HG03460 (cell line): ENCODE results near the gene BBS7.
A peak's percentile ranks its signal among the peaks of the same experiment; 100 is the strongest.

Source experiments
- ATAC-seq: cut with Tn5 transposase; IDR thresholded peaks from one replicate; pipeline ENCODE4 v1.9.1; 2021; ENCODE audit not compliant: unreplicated experiment

The BBS7 gene

GRCh38 chr4:121829511-121829910, 40.8 kb downstream of the BBS7 start:
- ATAC-seq = no peak

- ATAC-seq = no peak
These were observed 42.4 kb downstream of the BBS7 start for GRCh38 chr4:121827853-121828252.

- no peak for ATAC-seq
These were observed 45.3 kb downstream of the BBS7 start for GRCh38 chr4:121824950-121825349.

- ATAC-seq = peak; percentile 1
These were observed 46.1 kb downstream of the BBS7 start for GRCh38 chr4:121824171-121824527.

GRCh38 chr4:121823505-121824170, 46.6 kb downstream of the BBS7 start, which contains the start of gene CCNA2:
CCNA2 (minus strand) TSS chr4:121823883; CDS start chr4:121823628, 255 bp downstream.
- peak; percentile 95 for ATAC-seq

GRCh38 chr4:121822796-121823504, 47.3 kb downstream of the BBS7 start:
- ATAC-seq = peak; percentile 49

GRCh38 chr4:121822047-121822446, 48.2 kb downstream of the BBS7 start:
- no peak for ATAC-seq

- ATAC-seq = no peak
These were observed 50.9 kb downstream of the BBS7 start for GRCh38 chr4:121819216-121819965.

GRCh38 chr4:121818215-121818614, 52.1 kb downstream of the BBS7 start:
- ATAC-seq = no peak

GRCh38 chr4:121817701-121818100, 52.6 kb downstream of the BBS7 start:
- no peak for ATAC-seq

- ATAC-seq = no peak
These were observed 53.3 kb downstream of the BBS7 start for GRCh38 chr4:121817006-121817405.

GRCh38 chr4:121814756-121815155, 55.5 kb downstream of the BBS7 start:
- no peak for ATAC-seq

- ATAC-seq = no peak
These were observed 59.2 kb downstream of the BBS7 start for GRCh38 chr4:121811122-121811521.

- ATAC-seq = no peak
These were observed 63.9 kb downstream of the BBS7 start for GRCh38 chr4:121806411-121806810.

- ATAC-seq = no peak
These were observed 68.6 kb downstream of the BBS7 start for GRCh38 chr4:121801715-121802075.

- ATAC-seq = peak; percentile 76
These were observed 69.1 kb downstream of the BBS7 start, which contains the start of gene EXOSC9 for GRCh38 chr4:121800961-121801714. EXOSC9 (plus strand) TSS chr4:121801323; CDS start chr4:121801425, 102 bp downstream.

GRCh38 chr4:121800638-121800960, 69.7 kb downstream of the BBS7 start:
- ATAC-seq = peak; percentile 29

GRCh38 chr4:121799867-121800501, 70.3 kb downstream of the BBS7 start:
- no peak for ATAC-seq

GRCh38 chr4:121799208-121799823, 71.0 kb downstream of the BBS7 start:
- ATAC-seq = no peak

- no peak for ATAC-seq
These were observed 74.0 kb downstream of the BBS7 start for GRCh38 chr4:121796283-121796682.
